Stimulated activated naive CD8-positive, alpha-beta T cell treated with anti-CD3 and anti-CD28 coated beads, Interleukin-15, Interleukin-2, amounts not matched to agents 100 U/mL and 50 U/mL, for 24 hours (primary cell): ENCODE results near the gene TUG1.

Experiments
- ATAC-seq: fragments of 150-1000 bp; cut with Tn5 transposase; one replicate; pipeline ENCODE4 v1.10.0; 2021
- DNase-seq: peaks from one replicate; pipeline ENCODE4 v3.0.0; 2021

TUG1 gene

DNA sequence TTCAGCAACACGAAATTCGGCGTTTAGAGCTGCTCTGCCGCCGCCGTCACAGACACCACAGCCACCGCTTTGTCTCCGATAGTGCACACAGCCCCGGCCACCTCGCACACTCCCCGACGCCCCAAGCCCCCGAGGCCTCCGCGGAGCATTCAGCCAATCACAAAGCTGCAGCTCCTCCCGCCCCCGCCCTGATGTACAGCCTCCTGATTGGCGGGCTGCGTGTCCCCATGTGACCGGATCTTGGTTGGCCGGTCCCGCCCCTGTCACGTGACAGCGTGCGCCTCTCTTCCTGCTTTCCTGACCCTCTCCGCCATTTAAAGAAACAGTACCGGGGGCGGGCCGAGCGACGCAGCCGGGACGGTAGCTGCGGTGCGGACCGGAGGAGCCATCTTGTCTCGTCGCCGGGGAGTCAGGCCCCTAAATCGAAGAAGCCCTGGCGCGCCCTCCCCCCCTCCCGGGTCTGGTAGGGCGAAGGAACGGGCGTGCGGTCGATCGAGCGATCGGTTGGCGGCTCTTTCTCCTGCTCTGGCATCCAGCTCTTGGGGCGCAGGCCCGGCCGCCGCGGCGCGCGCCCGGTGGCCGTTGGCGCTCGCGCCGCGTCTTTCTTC, at the start of gene TUG1:
TSS of gene TUG1 (plus strand) at position 342 of the 608 bp plus-strand sequence.
- DNase-seq (peak; percentile 97), ATAC-seq (peak; percentile 92)

DNA sequence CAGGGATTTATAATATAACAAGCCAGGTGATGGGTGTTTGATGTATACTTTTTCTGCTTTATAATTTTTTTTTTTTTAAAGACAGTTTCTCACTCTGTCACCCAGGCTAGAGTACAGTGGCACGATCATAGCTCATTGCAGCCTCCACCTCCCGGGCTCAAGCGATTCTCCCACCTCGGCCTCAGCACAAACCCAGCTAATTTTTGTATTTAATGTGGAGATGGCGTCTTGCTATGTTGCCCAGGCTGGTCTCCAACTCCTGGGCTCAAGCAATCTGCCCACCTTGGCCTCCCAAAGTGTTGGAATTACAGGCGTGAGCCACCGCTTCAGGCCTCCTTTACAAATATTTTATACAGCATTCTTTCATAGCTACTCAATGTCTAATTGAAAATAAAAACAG, 49.1 kb upstream of the TUG1 start:
- no peak for DNase-seq
- no peak for ATAC-seq

DNA sequence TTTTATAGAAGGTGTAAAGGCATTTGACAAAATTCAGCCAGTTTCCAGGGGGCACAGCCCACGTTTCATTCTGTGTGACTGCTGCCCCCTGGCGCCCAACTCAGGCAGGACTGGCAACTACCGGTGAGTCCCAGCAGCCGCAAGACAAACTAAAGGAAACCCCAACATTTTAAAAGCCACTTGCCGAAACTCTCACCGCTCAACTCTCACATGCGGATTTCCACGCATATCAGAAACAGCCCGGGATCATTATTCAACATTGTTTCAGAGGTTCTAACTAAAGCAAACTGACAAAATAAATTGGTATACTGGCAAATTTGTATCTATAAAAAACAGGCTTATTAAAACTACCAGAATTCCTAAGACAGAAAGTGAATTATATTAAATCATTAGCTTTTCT, 48.7 kb upstream of the TUG1 start:
- peak; percentile 70 for ATAC-seq
- DNase-seq: peak; percentile 88

DNA sequence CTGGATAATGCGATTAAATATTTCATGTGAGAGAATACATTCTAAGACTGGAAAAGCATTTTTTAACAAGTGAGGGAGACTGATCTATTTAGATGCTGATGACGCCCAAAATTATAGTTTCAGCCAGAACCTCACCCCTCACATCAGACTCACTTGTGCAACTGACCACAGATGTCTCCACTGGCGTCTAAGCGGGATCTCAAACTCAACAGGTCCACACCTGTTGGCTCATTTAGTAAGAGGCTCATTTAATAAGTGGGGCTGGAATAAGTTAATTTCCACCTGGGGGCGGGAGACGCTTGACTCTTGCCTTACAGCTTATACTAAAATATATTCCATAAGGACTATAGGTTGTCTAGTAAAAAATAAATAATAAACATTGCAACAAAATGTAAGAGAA, 48.0 kb upstream of the TUG1 start:
- DNase-seq (no peak), ATAC-seq (no peak)

DNA sequence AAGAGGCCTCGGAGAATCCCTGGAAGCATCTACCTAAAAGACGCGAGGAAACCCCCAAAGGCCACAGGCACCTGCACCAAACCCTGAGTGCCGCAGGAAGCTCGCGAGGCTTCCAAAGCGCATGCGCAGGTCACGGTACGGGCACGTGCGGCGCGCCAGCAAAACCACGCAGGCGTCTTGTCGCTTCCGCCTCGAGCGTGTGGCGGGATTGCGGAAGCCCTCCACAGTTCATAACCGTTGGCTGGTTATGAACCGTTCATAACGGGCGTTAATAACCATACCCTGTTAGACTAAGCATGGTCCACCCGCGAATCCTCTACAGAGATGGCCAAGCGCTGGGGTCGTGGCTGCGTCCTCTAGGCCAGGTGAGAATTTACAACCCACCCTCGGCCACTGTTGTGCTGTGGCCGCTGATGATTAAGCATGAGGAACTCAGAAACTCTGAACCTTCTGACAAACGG, 46.9 kb upstream of the TUG1 start:
- DNase-seq: peak; percentile 76
- ATAC-seq: peak; percentile 34

DNA sequence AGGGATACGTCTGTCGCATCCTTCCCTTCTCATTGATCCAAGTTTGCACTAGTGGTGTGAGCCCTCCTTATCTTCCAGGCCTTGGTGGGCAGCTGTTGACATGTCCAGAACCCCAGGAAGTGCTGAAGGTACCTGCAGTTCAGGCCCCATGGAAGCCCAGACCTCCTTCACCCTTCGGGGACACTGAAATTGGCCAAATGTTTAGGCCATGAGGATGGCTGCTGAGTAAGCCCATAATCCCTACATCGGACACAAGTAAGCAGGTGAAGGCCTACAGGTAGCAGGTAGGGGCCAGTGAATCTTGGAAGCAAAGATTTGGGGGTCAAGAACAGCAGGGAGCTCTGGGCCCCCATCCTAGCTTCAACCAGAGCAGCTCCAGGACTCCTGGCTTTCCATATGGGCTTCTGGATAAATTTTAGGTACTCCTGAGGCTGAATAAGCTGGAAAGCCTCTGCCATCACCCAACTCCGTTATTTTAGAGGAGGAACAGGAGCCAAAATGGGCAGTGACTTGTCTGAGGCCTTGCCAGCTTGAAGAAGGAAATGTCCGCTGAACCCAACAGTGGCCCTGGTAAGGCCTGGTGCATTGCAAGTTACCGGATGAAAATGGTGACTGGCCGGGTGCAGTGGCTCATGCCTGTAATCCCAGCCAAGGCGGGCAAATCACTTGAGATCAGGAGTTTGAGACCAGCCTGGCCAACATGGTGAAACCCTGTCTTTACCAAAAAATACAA, 45.7 kb upstream of the TUG1 start:
- no peak for DNase-seq
- no peak for ATAC-seq

DNA sequence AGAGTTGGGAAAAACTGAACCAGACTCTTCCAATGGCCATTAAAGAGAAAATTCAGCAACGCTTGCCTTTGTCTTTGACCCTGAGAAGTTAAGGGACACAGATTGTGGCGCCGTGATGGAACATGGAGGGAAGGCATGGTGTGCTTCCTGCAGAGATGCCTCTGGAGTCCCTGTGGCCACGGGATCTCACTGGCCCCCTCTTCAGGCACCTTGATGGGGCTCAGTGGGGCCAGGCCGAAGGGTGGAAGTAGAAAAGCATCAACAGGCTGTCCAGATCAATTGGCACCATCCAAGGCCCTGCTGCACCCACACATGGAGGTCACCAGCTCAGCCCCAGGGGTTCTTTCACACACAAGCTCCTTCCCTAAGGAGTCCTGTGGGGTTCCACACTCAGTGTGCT, 43.4 kb upstream of the TUG1 start:
- ATAC-seq: no peak
- DNase-seq: no peak

DNA sequence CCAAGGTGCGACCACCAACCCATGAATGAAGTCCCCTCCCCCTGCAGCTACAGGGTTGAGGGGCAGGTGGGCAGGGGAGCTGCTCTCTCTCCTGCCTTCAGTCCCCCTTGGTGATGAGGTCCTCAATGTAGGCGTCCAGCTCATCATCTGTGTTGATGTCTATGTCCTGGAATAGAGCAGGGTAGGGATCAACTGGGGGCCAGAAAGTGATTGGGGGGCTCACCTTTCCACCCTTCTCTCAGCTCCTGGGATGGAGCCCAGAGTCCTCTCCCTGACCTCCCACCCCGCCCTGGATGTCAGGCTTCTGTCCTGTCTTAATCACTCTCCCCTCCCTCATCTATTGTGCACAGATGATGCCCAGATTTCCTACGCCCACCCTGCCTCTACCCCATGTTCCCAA, 42.4 kb upstream of the TUG1 start:
- ATAC-seq: no peak
- no peak for DNase-seq

DNA sequence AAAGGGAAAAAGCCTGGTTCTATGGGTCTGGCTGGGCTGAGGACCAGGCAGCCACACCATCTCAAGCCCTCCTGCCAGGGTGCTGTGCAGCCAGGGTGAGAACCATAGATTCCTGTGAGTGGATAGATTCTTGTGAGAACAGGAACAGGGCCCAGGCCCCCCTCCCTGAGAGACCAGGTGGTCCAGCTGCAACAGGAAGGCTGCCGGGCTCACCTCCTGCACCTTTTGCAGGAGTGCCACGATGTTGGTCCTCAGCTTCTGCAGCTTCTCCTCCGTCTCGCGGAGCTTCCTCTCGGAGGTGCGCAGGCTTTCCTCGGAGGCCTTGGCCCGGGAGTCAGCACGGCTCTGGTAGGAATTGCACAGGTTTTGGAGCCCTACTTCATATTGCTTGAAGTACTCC, 41.3 kb upstream of the TUG1 start:
- no peak for DNase-seq
- ATAC-seq: no peak

DNA sequence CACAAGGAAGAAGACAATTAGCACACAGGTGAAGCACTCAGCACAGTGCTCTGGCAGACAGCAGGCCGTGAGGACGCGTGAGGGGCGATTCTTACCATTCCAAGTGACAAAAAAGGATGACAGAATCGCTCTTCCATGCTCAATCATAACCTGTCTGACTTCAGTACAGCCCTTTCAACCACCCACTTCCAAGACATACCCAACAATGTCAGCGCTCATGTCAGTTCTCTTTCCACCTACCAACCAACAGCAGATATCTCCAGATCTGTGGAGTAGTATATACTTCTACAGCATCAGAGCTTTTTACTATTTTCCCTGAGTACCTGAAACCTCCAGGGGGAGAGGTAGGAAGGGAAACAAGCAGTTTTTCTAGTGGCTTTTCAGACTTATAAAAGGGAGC, 40.7 kb upstream of the TUG1 start:
- DNase-seq: no peak
- ATAC-seq: no peak

DNA sequence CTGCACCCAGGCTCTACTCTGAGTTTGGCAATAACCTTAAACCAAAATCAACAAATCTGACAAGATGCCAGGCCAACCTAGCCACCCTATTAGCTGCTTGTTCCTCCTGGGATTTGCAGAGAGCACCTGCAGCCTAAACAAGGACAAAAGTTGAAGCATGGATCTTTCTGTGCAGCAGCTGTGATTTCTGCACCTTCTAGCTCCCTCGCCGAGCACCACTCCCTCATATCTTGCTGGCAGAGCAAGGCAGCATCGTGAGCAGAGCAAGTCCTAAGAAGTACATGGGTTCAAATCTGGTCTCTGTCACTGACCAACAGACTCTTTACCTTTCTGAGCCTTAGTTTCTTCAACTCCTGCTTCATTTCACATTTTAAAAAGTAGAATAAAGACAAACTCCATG, 38.8 kb upstream of the TUG1 start:
- ATAC-seq: no peak

DNA sequence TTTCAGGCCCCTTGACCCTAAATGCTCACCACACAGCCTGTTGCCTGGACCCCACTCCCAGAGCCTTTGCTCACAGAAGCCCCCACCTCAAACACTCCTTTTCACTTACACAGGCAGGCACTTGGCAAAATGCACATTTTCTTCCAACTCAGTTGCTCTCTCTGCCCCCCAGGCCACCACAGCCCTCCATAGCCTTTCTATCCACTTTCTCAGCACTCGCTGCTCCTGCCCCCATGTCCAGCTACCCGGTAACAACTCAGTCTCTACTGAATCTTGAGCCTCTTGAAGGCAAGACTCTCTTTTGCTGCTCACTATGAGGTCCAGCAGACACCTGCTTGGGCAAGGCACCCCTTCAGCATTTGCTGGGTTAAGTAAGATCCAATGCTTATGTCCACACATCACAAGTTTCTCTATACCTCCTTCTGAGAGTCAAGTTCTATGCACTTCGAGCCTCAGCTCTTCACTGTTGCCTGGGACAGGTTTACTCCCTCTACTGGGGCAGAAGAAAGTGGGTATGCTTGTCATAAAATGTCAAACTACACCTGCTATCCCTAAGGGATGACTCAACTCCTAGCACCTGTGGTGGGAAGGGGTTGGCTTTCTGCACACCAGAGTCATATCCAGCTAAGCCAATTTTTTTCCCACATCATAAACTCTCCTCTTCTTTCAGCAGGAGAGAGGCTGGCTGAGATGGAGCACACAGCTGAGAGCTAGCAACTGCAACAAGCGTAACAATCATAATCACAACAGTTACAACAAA, 37.3 kb upstream of the TUG1 start:
- DNase-seq: no peak
- no peak for ATAC-seq

More for the DNA sequence above, 38.8 kb upstream of the TUG1 start:
- DNase-seq: no peak

DNA sequence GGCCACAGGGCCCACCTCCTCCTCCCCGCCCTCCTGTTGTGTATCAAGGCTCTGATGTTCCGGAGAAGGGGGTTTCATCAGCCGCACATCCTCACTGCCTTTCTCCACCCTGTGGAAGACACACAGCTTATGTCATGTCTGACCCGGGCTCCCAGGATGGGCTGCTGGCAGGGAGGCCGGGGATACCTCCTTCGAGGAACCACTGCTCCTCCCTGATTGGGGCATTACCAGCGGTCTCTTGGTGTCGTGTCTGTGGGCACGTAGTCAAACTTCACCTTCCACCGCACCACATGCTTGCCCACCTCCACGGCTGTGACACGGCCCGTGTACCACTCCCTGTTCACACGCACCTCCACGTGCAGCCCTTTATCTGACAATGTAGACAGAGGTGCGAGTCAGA, 36.4 kb upstream of the TUG1 start:
- no peak for ATAC-seq
- no peak for DNase-seq

DNA sequence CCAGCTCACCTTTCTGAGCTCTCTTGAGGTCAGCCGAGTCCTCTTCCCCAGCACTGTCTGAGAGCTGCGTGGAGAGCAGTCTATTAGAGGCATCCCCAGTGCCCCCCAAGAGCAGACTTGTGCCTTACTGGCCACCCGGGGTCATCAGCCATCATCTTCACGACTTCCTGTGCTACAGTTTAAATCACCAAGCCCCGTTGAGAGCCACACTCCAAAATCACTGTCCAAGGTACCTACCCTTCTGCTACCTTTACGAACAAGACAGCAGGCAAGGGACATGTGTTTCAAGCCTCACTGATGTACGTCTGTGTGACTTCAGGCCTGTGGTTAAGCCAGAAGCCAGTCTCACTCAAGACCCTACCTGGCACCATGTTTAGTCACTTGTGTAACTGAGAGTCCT, 35.6 kb upstream of the TUG1 start:
- ATAC-seq: no peak

DNA sequence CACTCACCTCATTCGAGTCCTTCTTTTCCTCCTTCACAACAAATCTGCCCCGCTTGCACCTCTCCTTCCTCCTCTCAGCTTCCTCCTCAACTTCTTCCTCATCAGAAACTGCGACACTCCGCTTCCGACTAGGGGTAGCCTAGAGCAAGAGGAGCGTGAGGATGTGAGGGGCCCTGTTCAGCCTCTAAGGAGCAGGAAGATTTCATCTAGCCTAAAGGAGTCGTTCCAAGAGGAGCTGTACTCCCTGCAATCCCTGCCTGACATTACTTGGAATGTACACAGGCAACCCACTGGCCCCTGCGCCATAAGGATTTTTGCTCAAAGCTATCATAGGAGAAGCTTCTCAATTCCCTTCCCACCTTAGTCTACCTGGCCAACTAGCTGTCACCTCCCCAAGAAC, 35.0 kb upstream of the TUG1 start:
- DNase-seq (no peak), ATAC-seq (no peak)

More for the DNA sequence above, 35.6 kb upstream of the TUG1 start:
- DNase-seq: no peak

DNA sequence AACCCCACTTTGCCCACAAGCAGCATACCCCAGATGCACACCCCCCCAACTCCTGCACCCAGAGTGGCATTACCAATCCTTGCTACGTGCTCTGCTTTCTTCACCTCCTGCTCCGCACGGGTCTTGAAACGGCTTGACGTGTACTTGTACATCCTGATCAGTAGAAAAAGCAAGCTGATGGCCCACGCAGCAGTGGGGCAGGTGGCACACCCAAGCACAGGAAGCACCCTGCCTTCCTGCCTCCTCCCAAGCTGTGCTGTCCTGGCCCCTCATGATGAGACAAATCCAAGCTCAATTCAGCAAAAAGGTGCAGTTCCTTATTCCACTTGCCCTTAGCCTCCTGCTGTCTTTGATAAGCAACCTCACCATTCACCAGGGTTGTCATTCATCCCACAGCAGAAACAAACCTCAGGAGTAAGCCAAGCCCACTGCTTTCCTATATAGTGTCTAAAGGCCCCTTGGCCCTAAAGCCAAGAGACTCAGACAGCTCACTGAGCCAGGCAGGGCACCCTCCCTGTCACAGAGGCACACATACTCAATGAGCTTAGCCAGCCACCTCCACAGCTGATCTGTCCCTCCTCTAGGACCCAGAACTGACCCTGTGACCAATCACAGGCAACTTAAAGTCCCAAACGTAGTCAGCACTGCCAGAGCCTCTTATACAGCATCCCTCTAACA, 28.2 kb upstream of the TUG1 start:
- peak; percentile 22 for DNase-seq
- ATAC-seq: peak; percentile 51

DNA sequence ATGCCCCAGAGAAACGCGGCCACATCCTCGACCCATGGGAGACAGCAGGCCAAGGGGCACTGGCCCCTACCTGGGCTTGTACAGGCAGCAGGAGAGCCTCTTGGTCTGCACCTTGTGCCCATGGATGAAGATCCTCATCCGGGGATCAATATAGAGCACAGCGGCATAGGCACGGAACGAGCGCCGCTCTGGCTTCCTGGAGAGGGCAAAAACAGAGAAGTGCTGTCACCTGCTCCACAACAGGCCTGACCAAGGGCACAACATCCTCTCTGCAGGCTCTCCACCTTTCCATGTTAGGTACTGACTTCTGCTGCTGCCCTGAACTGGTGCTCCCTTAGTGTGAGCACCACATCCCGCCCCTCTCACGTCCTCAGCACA, 27.7 kb upstream of the TUG1 start:
- peak; percentile 5 for ATAC-seq

DNA sequence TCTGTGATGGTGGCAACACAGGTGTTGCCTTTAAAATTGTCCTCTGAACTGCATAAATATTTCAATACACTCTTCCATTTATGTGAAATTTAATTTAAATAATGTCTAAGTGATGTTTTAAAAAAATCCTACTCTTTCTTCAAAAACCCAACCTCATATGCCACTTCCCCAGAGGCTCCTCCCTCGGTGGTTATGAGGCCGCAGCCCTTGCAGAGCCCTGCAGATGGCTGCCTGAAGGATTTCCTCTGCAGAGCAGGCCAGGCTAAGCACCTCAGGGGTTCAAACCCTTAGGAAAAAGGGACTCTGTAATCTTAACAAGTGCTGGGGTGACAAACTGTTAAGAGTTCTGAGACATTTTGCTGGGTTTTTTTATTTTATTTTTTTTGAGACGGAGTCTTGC, 25.7 kb upstream of the TUG1 start:
- ATAC-seq (no peak), DNase-seq (peak; percentile 32)

More for the DNA sequence above, 27.7 kb upstream of the TUG1 start:
- DNase-seq: no peak

DNA sequence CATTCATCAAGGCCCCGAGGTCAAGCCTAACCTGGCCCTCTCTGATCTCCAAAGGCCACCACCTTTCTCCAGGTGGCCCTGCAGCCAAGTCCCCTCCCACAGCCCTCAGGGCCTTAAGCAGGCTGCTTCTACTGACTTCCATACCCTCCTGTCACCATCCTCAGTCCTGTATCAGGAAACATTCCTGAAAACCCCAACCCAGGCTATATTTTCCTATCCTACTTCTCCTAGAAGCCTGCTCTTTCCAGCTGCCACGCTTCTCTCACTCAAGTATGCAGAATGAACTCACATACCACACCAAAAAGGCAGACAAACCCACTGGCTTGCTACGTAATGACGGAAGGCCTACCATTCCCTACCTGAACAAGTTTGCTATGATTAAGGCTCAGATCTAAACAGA, 24.1 kb upstream of the TUG1 start:
- no peak for ATAC-seq
- DNase-seq: no peak

DNA sequence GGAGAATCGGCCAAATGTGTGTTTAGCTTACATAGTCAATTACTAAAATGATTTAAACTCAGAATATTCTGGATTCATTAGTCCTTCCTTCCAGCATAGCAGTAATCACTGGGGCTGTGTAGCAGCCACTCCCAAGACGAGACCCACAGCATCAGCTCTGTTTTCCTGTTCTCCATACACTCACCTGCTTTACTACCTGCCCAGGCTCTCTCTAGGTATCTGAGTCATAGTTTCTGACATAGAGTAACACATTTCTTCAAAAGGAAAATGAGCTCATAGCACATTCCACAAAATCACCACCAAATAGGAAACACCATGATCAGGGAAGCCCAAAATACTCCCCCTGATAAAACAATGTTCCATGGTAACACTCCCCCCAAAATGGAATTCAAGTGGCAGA, 23.4 kb upstream of the TUG1 start:
- no peak for ATAC-seq
- no peak for DNase-seq

DNA sequence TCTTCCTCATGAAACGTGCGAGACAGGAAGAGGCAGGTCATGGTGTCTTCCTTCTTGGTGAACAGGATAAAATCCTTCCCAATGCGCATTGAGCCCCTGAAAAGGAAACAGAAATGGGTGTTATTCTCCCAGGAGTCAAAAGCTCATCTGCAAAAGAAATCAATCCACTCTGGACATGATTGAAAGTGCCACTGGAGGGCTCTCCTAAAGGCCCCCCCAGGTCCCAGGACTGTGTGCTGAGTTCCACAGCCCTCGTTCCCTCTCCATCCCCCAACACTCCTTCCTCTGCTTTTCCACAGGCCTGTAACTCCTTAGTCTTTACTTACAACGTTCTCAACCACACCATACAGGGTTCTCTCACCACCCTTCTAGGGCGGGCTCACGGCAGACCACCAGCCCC, 22.7 kb upstream of the TUG1 start:
- ATAC-seq (no peak), DNase-seq (no peak)

DNA sequence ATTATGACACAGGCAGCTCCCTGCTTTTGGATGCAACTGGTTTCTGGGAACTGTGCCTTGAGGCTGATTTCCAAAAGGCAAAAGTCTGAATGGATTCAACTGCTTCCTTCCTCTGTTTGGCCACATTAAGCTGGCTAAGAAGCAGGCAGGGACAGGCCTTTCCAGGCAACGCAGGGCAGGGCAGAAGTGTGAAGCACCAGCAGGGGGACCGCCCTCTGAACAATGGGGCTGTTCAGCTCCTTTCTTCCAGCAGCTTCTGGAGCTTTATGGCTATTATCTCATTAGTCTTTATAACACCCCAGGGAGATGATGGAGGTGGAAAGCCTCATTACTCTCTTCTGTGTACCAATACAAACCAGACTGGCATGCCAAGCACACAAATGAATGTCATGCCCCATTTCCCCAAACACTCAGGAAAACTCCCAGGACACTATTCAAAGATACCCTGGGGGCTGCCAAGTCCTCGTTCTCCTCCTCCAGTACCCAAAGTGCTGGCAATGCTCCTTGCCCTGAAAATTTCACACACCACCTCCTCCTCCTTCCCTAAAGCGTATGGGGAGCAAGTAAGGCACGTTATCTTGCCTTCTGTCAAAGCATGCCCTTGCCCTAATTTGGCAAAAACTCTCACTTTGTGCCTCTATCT, 21.8 kb upstream of the TUG1 start:
- ATAC-seq (no peak), DNase-seq (no peak)
